NCI-H2227 (cell line): ENCODE measurements around the gene TLX1.

Experiments used
- DNase-seq: peaks from one replicate; lab custom pipeline; 2025; ENCODE audit not compliant: unreplicated experiment; lab: John Stamatoyannopoulos, UW

The TLX1 gene

DNA sequence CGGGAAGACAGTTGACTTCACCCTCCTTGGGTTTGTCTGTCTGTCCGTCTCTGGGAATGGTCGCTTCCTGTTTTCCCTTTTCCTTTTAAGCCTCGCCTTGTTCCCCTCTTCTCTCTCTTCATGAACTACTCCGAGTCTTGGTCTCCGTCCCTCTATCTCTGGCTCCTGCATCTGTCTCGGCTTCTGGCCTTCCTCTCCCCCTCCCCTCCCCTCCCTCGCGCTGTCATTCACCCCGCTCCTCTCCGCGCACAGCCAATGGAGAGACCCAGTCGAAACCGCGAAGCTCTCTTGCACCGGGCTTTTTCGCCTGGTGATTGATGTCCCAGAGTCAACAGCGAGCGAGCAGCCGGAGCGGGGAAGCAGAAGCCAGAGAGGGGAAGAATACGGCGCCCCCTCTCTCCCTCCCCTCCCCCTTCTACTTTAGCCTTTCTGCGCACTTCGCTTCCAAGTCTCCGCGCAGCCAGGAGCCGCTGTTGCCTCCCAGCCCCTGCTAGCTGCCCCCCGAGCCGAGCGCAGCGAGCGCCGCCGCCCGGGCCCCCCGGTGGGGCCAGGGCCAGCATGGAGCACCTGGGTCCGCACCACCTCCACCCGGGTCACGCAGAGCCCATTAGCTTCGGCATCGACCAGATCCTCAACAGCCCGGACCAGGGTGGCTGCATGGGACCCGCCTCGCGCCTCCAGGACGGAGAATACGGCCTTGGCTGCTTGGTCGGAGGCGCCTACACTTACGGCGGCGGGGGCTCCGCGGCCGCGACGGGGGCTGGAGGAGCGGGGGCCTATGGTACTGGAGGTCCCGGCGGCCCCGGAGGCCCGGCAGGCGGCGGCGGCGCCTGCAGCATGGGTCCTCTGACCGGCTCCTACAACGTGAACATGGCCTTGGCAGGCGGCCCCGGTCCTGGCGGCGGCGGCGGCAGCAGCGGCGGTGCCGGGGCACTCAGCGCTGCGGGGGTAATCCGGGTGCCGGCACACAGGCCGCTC is at the start of gene TLX1:
Gene TLX1 (plus strand): TSS at position 317 of the 978 bp plus-strand sequence. CDS start 242 bp downstream, at position 559.
- DNase-seq = peak; percentile 66

DNA sequence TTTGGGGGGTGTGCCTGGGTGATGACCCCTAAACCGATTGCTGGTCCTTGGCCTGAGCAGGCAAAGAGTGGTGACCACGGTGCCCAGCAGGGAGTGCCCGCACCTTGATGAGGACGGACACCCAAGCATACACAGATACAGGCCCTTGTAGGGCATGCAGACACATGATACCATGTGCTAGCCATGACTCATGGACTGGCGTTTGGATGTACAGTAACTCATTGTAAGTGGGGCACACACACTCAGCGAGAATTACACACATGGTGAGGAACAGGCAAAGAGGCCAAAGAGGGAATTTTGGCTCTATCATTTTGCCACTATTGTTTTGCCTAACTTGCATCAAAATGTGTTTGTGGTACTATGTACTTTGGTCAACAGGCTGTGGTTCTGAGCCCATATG is 45.3 kb upstream of the TLX1 start:
- DNase-seq = no peak

DNA sequence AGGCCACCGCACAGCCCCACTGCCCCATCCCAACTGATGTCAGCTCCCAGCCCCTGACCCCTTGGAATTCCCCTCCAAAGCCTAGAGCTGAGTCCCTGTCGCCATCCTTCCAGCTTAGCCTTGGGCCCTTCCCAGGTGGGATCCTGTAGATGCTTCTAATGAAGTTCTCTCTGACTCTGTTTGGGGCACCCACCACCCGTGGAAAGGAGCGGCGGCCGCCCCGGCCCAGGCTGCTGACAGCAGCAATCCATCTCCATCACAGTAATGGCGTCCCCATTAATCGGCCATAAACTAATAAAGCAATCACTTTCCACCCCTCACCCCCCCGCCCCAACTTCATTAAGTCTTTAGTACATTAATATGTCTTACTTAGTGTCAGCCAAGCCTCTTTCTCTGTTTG is 43.7 kb upstream of the TLX1 start:
- no peak for DNase-seq

DNA sequence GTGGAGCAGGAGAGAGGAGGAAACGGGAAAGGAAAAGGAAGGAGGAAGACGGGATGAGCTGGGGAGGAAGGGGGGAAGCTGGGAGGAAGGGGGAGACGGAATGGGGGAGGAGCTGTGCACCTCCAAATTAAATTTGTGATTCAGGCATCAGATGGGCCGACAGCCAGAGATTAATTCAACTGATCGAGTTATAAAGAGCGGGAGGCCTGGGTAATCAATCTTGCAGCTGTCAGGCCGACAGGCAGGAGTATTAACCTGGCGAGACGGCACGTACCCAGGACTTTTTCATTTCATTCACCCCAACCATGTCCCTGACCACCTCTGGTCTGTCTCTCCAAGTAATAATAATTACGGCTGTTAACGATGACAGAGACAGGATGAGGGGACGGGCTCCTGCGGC is 43.1 kb upstream of the TLX1 start:
- no peak for DNase-seq

DNA sequence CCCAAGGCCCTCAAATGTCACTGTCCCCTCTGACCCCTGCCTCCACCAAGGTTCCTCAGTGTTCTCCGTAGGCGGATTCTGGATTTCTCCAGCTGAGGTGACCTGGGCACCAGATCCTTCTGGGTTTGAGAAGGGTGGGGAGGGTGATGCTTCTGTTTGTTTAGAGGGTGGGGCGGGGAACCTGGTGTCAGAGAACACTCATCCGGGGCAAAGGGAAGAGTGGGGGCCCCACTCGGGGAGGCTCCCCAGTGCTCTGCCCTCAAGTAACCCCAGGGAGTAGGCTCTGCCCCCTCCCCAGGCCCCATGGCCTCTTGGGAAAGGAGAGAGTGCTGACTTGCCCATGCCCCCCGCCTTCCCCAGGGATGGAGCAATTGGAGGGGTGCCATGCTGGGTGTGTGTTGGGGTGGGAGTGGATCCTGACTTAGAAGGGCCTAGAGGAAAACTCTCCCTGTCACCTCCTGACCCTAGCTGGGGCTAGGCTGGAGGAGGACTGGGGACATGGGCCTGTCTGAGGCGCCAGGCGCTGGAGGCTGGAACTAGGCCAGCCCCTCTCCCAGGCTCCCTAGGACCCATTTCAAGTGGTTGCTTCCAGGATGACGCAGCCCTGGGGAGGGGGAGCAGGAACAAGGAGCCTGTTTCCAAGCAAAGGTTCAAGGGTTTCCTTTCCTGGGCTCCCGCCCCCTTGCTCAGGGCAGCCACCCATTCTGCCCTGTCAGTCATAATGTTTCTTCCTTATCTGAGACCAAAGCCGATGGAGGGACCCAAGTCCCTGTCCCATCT is 41.4 kb upstream of the TLX1 start:
- DNase-seq = no peak

DNA sequence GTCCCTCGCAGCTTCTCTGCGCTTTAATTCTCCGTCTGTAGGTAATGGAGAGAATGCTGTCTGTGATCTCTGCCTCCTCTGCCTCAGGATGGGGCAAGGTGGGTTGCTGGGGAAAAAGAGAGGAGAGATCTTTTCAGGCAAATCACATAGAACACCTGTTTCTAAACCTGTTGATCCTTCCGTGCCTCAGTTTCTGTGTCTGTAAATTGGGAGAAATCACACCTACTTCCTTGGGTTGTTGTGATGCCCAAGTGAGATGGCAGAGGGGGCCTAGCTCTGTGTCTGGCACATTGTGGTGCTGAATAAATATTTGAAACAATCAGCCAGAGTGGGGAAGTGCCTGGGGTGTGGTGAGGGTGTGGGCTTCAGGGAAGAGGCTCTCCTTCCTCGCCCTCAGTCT is 40.5 kb upstream of the TLX1 start:
- DNase-seq = no peak

DNA sequence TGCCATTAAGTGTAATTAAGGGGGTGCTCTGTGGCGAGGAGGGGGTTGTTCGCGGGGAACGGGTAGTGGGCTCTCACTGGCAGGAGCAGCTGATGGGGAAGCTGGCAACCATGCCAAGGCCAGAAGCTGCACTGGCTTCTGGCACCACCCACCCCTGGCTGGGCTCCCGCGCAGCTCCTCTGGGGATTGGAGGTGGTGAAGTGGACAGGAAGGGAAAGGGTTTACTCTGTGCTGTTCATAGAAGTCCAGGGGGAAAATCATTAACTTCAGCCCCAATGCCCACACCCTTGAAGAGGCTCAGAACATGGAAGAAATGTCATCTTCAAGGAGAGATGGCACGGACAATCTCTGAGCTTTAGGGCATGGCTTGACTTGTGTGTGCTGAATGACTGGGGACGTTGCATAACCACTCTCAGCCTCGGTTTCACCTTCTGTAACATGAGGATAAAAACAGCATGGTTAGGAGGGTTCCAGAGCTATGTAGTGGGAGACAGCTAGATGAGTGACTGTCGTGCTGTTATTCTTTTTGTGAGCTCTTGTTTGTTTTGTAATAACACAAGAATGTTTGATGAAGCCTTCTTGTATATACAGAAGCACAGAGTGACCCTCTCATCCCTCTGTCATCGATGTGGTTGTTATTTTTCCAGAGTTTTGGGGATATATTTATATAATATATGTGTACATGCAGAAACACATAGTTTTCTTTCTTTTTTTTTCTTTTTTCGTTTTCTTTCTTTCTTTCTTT is 39.4 kb upstream of the TLX1 start:
- no peak for DNase-seq

DNA sequence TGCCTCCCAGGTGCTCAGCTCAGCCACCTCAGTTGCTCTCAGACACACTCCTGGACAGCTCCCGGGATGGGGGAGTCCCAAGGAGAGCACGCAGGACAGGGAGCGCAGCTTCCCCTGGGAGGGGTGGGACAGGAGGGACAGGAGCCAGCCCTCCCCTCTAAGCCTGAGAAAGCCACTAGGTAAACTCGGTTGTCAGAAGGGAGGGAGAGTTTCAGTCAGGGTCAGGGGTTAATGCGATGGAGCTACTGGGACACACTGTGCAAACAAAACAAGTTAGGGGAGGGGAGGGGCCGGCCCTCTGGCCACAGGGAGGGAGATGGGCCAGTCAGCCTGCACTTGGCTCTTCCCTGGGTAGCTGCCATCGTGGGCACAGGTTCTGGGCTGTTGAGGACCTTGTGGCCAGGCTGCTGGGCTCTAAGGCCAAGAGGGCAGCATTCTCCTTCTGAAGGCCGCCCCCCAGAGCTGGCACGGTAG is 38.2 kb upstream of the TLX1 start:
- DNase-seq = no peak

DNA sequence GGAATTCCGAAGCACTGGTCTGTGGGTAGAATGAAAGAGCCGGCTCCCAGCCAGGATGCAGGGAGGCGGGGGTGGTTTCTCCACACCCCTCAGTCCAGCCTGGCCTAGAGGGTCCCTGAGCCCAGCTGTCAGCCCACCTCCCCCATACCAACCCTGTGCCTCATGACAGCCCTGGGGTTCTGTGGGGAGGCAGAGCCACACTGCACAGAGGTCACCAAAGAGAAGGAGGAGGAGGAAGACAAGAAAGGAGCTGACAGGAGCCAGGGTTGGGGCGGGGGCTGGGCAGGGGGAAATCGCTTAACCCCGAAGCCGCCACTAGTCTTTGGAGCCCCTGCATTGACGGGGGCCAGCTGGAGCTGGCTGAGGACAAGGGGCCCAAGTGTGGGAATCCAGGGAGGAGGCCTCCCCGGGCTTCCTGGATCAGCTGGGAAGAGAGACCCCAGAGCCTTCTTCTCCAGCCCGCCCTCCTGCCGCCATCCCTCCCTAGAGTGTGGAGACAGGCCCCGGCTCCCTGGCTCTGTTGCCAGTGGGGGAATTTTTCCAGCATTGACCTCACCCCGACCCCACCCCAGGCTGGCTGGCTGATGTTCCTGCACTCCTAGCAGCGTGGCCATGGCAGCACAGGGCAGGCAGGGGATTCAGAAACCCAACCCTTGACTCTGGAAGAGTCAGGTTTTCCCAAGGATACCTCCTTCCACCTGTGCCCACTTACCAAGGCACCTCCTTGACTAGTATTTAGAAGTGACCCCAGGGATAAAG is 36.8 kb upstream of the TLX1 start:
- no peak for DNase-seq

DNA sequence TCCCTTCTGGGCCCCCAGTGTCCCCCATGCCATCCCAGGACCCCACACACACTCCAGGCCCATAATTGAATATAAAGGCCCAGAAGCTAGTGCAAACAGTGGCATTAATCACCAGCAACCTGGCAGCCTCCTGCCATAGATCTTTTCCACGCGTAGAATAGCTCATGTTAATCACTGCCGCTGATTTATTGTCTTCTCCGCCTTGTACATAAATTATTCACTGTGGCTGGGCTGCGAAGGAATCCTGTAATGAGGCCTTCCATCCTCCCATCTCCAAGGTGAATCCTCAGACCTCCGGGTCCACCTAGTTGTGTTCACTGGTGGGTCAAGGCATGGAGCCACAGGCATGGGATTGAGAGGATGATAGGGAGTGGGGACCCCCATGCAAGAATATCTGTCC is 36.1 kb upstream of the TLX1 start:
- DNase-seq = no peak

DNA sequence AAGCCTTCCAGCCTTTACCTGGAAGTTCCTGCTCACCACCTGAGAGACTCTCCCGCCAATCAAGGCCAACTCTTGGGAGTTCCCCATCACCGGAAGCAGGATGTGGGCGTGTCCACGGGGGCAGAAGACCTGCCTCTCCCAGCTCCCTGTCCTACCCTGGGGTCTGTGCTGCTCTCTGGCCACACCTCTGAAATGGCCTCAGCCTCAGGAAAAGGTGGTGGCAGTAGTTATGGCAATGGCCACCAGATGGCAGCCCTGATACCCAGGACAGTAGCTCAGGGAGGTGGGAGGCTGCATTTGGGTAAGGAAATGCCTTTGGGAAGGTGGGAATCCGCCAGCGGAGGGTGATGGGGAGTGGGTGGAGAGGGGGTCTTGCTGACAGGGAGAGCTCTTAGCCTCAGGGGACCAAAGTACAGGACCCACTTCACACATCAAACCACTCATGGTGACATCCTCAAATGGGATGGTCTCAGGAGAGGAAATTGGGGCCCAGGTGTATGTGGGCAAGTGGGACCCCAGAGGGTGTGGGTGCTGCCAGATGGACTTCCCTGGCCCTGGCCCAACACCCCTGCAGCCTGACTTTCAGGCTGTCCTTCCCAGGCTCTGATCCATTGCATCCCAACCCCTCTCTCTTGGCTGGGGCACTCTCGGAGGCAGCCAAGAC is 35.4 kb upstream of the TLX1 start:
- DNase-seq = peak; percentile 82

DNA sequence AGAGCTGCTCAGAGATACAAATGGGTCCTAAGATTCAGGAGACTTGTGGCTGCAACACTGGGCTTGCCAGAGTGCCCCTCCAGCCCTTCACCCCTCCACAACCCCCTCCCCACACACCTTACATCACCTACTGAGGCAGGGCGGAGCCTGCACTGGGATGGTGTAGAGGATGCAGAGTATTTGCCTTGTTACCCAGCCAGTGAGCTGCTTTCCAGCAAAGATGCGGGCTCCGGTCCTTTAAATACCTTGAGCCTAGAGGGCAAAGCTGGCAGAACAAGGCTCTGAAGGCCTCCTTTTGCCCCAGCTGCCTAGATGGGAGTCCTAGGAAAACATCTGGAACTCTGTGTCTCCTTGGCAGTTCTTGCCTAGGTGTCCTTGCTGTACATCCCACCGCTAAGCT is 34.7 kb upstream of the TLX1 start:
- DNase-seq = no peak

DNA sequence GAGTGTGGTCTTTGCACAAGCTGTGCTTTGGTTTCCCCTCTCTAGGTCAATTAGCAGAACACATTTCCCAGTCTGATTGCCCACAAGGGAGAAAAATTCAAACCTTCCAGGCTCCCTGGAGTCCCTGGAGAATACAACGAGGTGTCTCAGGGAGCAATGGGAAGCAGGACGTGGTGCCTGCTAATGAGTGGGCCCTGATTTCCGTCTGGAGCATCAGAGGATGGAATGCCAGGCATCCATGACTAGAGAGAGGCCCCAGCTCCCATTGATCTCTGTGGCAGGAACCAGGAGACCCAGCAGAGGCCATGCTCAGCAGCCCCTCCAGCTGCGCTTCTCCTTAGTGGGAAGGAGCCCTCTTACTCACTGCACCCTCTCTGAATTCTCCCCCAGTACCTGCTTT is 33.2 kb upstream of the TLX1 start:
- no peak for DNase-seq

DNA sequence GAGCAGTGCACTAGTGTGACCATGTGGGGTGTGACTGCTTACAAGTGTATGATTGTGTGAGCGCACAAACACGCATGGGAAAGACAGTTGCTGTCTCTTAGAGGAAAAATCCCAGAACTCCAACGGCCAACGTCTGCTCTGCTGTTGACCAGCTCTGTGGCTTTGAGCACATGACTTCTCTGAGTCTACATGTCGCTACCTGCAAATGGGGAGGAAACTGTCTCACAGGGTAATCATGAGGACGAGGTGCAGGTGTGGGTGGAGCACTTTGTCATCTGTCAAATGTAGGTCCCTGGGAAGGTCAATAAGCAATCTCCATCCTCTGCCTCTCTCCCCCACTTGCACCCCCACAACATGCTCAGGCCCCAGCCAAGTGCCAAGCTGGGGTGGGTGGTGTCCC is 31.2 kb upstream of the TLX1 start:
- no peak for DNase-seq

DNA sequence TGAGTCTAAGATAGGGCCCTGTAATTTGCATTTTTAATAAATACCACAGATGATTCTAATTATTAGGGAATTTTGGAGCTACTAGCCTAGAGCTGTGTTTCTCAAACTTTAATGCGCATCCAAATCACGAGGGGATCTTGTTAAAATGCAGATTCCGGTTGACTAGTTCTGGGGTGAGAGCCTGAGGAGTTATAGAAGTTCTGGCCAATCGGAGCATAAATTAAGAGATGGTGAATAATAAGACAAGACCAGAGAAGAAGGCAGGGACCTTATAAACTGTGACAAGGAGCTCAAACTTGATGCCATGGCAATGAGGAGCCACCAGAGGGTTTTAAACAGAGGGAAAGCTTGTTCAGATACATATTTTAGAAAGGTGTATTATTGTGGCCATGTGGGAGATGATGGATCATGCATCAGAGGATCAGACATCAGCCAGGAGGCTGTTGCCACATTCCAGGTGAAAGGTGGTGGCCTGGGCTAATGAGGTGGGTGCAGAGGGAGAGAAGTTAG is 29.7 kb upstream of the TLX1 start:
- no peak for DNase-seq

DNA sequence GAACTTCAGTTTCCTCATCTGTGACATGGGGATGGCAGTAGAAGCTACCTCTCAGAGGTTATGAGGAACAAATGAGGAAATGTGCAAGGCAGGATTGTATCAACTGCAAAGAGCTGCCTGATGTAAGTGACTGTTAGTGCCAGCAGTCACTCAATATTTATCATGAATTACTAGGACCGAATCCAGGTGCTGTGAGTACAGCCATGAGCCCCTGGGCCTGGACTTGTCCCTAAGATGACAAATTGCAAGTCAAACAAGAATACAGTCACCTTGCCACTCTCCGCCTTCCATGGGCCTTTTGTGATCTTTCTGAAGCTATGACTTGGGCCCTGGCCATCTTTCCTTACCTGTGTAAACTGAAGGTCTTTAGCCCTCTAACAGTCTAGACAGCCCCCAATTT is 27.7 kb upstream of the TLX1 start:
- no peak for DNase-seq

DNA sequence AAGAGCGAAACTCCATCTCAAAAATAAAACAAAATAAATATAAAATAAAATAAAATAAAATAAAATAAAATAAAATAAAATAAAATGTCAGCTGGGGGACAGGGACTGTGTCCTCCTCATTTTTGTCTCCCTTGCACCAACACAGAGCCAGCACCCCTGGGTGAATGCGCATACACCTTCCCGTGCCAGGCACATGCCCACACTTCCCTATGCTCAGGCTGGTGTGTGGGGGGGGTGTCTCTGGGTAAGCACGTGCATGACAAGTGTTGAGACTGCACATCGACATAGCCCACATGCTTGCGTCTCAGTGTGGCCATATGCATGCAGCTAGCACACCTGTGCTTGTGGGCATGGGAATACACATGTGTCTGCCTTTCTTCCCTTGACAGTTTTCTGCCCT is 24.7 kb upstream of the TLX1 start:
- DNase-seq = no peak

DNA sequence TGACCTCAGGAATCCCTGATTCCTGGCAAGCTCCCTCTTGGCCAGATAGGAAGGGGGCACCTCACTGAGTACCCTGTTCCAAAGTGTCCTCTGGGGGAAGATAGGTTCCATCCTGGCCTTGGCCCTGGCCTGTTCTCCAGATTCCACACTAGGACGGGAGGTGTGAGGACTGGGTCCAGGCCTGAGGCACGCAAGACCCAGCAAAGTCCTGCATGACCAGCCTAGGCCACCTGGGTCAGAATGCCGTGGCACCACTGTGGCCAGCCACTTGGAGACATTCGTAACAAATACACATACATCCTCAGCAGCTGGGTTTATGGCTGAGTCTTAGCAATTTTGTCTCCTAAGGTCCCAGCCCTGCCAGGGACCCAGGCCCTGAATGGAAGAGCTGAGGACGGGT is 23.3 kb upstream of the TLX1 start:
- DNase-seq = no peak

DNA sequence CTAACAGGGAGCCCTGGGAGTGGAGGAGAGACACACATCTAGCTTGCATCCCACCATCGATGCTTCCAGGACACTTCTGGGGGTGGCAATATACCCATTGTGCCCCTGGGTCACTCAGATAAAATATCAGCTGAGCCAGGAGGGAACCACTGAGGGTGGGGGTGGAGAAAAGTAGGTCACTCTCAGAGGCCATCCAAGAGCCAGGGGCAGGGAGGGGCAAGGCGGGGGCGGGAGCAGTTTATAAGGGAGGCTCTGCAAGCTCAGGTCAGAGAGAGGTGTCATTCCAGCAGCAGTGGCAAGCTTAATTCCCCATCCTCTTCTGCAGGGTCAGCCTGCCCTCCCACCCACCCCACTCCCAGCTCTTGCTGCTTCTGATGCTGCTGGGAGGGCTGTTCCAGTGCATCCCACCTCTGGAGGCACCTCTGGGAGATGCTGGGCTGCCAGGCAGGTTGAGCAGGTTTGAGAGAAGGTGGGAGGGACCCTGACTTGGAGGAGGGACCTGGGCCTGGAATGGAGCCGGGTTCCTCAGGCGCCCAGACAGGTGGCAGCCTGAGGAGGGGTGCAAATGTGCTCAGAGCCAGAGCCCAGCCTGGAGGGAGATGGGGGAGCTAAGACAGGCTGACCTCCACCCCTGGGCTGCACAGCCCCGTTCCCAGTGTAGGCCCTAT is 20.1 kb upstream of the TLX1 start:
- DNase-seq = no peak
